HG03196 (cell line): ENCODE results near the gene PPM1J.

Experiments used
- ATAC-seq: cut with Tn5 transposase; IDR thresholded peaks from one replicate; pipeline ENCODE4 v1.9.1; 2021; ENCODE audit not compliant: unreplicated experiment

The PPM1J gene

DNA sequence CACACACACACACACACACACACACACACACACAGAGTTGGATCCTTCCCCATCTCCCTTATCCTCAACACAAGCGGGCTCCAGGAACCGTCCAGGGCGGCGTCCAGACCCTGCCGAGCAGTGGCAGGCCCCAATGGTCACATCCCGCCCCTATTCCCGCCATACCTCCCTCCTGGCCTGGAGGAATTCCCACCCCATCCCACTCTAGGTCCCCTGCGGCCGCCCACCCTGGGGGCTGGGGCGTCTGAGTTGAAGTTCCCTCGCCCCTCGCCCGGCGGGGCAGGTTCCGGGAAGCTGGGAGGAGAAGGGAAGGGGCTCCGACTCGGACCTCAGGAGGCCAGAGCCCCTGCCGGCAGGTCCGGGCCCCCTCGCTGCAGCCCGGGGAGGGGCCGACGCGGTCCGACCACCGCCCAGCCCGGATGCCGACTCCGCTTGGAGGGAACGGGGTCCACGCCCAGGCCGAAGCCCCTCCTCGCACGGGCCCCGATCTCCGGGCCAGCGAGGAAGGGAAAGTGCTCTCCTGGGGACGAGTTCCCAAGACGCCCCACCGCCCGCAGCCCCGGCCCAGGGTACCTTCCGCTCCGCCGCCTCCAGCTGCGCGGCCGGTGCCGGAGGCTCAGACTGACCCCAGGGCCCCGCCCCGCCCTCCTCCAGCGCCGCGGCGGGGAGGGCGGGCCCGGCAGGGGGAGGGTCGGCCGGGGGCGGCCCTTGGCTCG is 8.5 kb downstream of the PPM1J start, which contains the start of gene RHOC:
Gene RHOC (minus strand): TSS at position 623 of the 716 bp plus-strand sequence. CDS start 3,328 bp downstream, outside the sequence.
- ATAC-seq, result peak; percentile 55

DNA sequence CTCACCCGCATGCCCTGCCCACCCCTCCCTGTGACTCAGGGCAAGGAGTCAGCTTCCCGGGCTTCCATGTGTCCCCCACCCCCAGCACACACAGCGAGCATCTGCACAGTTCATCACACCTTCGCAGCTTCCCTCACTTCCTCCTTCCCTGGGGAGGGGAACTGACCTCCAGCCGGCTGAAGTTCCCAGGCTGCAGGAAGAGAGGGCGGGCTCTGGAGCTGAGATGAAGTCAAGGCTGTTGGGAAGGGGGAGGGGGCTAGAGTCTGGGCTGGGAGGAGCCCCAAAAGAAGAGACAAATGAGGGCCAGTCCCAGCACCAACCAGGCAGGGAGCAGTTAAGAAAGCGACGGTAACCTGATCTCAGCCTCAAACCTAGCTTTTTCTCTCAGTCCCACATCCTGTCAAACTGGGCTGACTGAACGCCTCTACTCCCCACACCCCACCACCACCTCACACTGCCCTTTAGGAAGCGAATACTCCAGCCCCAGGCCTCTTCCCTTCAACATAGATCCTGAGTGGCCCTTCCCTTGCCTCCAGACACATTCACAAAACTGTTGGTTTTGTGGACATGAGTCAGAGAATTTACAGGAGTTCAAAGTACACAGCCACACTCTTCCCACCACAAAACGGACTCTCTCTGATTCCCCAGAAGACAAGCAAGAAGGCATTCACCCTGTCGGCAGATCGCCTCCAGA is 10.1 kb downstream of the PPM1J start:
- peak; percentile 51 for ATAC-seq

- no peak for ATAC-seq
Measured at GRCh38 chr1:112704391-112704933, 10.7 kb downstream of the PPM1J start.

- ATAC-seq, result no peak
Measured at GRCh38 chr1:112703706-112704105, 11.4 kb downstream of the PPM1J start.

DNA sequence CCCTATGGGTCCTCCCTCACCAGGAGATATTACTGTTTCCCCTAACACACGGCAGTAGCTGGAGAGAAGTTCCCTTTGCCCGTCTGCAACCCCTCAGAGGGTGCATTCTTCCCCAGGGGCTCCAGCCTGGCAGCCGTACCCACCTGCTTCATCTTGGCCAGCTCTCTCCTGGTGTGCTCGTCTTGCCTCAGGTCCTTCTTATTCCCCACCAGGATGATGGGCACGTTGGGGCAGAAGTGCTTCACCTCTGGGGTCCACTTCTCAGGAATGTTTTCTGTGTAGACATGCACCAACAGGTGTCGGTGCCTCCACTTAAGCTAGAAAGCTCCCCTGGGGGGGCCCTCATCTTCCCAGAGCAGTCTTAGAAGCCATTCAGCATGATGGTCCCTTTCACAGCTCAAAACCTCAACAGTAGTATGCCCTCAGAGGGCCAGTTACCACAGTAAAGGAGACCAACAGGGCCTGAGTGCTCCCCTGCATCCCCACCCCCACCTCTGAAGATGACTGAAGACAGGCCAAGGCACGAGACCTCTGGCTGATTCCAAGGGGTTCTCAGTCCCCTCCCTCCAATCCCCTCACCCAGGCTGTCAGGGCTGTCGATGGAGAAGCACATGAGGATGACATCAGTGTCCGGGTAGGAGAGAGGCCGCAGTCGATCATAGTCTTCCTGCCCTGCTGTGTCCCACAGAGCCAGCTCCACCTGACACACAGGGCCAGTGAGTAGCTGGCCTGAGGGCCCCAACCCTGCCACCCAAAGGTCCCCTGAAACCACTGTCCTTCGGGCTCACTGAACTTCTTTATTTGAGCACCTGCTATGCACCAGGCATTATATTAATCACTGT is 12.5 kb downstream of the PPM1J start:
- no peak for ATAC-seq

DNA sequence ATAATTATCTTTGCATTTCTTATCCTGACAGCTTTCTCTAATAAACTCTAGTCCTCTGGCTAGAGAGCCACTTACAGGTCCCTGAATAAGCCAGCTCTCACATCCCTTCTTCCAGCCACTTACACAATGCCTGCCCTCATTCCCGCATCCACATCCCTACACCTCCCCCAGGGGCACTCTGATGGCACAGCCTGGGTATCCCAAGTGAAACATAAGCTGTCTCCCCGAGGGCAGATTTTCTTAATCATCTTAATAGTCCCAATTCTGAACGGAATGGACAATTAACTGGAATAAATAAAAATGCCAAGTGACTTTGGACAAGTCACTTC is 13.1 kb downstream of the PPM1J start:
- no peak for ATAC-seq

GRCh38 chr1:112701227-112702066 is 13.7 kb downstream of the PPM1J start:
- ATAC-seq, result no peak

- peak; percentile 44 for ATAC-seq
Measured at GRCh38 chr1:112700290-112701226, 14.6 kb downstream of the PPM1J start.

DNA sequence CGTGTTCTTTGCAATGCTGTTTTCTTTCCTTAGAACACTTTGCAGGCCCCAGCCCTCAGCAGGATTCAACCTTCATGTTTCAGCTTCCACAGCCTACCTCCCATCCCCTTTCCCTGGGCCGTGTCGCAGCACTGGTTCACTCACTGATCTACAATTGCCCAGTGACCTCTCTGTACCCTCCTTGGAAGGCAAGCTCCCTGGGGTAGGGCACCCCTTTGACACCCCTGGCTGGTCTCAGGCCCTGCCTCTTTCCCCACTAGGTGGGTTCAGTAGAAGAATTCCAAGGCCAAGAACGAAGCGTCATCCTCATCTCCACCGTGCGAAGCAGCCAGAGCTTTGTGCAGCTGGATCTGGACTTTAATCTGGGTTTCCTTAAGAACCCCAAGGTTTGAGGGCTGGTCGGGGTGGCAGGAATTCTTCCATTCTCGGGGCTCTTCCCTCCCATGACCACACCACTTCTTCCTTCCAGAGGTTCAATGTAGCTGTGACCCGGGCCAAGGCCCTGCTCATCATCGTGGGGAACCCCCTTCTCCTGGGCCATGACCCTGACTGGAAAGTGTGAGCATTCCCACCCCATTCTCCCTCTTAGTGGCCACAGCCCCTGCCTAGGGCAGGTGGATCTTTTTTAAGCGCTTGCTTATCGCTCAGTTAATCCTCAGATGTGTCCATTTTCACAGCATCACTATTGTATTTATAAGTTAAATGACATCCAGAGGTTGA is 15.5 kb downstream of the PPM1J start:
- ATAC-seq, result no peak

- no peak for ATAC-seq
Measured at GRCh38 chr1:112698366-112699310, 16.5 kb downstream of the PPM1J start.

DNA sequence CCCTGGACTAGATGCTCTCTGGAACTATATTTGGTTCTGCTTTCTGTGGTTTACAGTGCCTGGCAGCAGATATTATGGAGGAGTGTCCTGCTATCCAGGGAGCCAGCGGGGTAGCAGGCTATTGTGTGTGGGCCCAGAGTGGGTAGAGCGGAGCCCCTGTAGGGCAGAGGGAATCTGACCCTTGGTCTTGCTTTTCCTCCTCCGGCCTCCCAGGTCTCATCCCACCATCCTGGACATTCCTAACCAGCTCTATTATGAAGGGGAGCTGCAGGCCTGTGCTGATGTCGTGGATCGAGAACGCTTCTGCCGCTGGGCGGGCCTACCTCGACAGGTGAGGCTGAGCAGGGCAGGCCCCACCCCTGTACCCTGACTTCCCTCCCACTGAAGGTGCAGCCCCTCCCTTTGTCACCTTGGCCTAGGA is 17.3 kb downstream of the PPM1J start:
- no peak for ATAC-seq

DNA sequence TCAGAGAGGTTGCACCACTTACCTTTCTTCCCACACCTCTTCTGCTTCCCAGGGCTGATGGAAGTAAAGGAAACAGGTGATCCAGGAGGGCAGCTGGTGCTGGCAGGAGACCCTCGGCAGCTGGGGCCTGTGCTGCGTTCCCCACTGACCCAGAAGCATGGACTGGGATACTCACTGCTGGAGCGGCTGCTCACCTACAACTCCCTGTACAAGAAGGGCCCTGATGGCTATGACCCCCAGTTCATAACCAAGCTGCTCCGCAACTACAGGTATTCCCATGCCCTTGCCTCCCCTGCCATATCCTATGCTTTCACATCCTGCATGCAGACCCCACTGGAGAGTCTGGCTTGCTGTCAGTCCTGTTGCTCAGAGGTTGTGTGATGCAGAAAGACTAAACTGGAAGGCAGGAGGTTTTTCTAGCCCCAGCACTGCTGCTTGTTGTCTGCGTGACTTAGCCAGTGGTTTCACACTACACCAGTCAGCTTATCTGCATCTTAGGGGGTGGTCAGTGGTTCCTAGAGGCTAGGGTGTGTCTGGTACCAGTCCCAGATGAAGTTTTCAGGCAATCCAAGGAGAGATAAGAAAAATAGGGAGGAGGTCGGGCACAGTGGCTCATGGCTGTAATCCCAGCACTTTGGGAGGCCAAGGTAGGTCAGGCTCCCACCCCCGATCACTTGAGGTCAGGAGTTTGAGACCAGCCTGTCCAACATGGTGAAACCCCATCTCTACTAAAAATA is 18.4 kb downstream of the PPM1J start:
- no peak for ATAC-seq

- no peak for ATAC-seq
Measured at GRCh38 chr1:112695276-112695675, 19.9 kb downstream of the PPM1J start.

GRCh38 chr1:112694363-112694929 is 20.7 kb downstream of the PPM1J start:
- no peak for ATAC-seq

- no peak for ATAC-seq
Measured at GRCh38 chr1:112693821-112694220, 21.3 kb downstream of the PPM1J start.

- no peak for ATAC-seq
Measured at GRCh38 chr1:112692681-112693080, 22.5 kb downstream of the PPM1J start.

- no peak for ATAC-seq
Measured at GRCh38 chr1:112689842-112690237, 25.3 kb downstream of the PPM1J start.
